ENCODE measurements around the gene BBS5.
A peak's percentile ranks its signal among the peaks of the same experiment; 100 is the strongest.

BBS5 gene

GRCh38 chr2:169479257-169480078, at the start of gene BBS5:
TSS of gene BBS5 (plus strand) at chr2:169479494. CDS start at chr2:169479554, 60 bp downstream.
- POLR2A ChIA-PET = interaction anchor here (0.9 to 1.6 kb wide), 6 partner anchors 10 to 106 kb away, joined by 3 to 5 read pairs (median 4); no protein-coding TSS in a partner anchor
- Histone ChIP-seq H3K4me3 (ENCODE audit: low read depth, low read length) (peak within 1 kb of the TSS; percentile 64), H3K36me3 (ENCODE audit: control insufficient read depth in 2 of 2, insufficient read depth in 1 of 2, low read length in 2 of 2) (peaks cover 4 to 22% of the 10 kb centered on the region in 2 experiments), H3K27ac (ENCODE audit: extremely low read depth, low read depth, low read length) (peak within 1 kb of the TSS; percentile 1; the same call in 1 of the 2 replicates), H3K9me3 (ENCODE audit: control insufficient read depth, insufficient read depth, low read depth, low read length) (no peaks in the 10 kb centered on the region), H3K4me1 (ENCODE audit: control insufficient read depth, insufficient read depth, low read length) (no peaks in the 10 kb centered on the region)
- CTCF ChIA-PET = interaction anchor here (0.5 to 1.6 kb wide), 15 partner anchors 9 to 310 kb away, joined by 3 to 9 read pairs (median 3); partner anchors contain the start of genes KLHL41 and PPIG
- TF ChIP-seq ZNF449 (tag by site-specific recombination; IDR thresholded peaks at IDR 0.05) = 0 out of 2 replicates have a peak, but pooled peaks have one; percentile 48
- no peak for TF ChIP-seq ZBTB6 (tag by site-specific recombination; IDR thresholded peaks at IDR 0.05)
- peak; percentile 32; the same call in 1 of the 2 replicates for TF ChIP-seq ZNF843 (tag by site-specific recombination; IDR thresholded peaks at IDR 0.05)
- TF ChIP-seq ZNF692 (tag by site-specific recombination; IDR thresholded peaks at IDR 0.05) = peak; percentile 55; the same call in 1 of the 2 replicates
- TF ChIP-seq ZBTB48 (tag by site-specific recombination; IDR thresholded peaks at IDR 0.05) = peak; percentile 92
- no peak for TF ChIP-seq ZNF221 (tag by site-specific recombination; IDR thresholded peaks at IDR 0.05; ENCODE audit: borderline replicate concordance)
- no peak for TF ChIP-seq ZNF639 (tag by site-specific recombination; IDR thresholded peaks at IDR 0.05)
- TF ChIP-seq TCF7L2 (IDR thresholded peaks at IDR 0.05; ENCODE audit: borderline replicate concordance, low read depth, low read length) = no peak
- TF ChIP-seq REST (tag by site-specific recombination; IDR thresholded peaks at IDR 0.05) = no peak
- TF ChIP-seq ZNF623 (tag by site-specific recombination; IDR thresholded peaks at IDR 0.05) = no peak
- TF ChIP-seq ZNF266 (tag by site-specific recombination; IDR thresholded peaks at IDR 0.05; ENCODE audit: low read depth) = no peak
- TF ChIP-seq ZNF791 (tag by site-specific recombination; IDR thresholded peaks at IDR 0.05) = no peak
- TF ChIP-seq ZNF416 (tag by site-specific recombination; IDR thresholded peaks at IDR 0.05) = no peak
- TF ChIP-seq ZEB2 (tag by site-specific recombination; IDR thresholded peaks at IDR 0.05) = peak; percentile 69
- TF ChIP-seq HIC1 (tag by site-specific recombination; IDR thresholded peaks at IDR 0.05) = no peak
- TF ChIP-seq ZFHX2 (tag by site-specific recombination; conservative IDR thresholded peaks at IDR 0.05) = peak; percentile 77
- TF ChIP-seq KLF16 (tag by site-specific recombination; IDR thresholded peaks at IDR 0.05) = peak; percentile 48; the same call in 1 of the 2 replicates
- peak; percentile 90 for TF ChIP-seq ZBTB26 (tag by site-specific recombination; optimal IDR thresholded peaks at IDR 0.05)
- peak; percentile 83 for TF ChIP-seq ZNF501 (tag by site-specific recombination; IDR thresholded peaks at IDR 0.05)
- no peak for TF ChIP-seq ZNF174 (tag by site-specific recombination; IDR thresholded peaks at IDR 0.05)
